ENCODE data around the gene RASAL2. TPM values are rescaled to one million over a fixed set of nuclear protein-coding genes. Genes with fewer than 3 reads are reported as not detected.

RASAL2 gene
- polyA plus RNA-seq, 1 experiment, result 21.4 TPM

GRCh38 chr1:178061620-178062019, 32.3 kb upstream of the RASAL2 start:
- no peaks in the 10 kb centered on the region for H3K27me3 ChIP-seq (ENCODE audit: control insufficient read depth, insufficient read depth, low read length)
- no peak for DNase-seq (ENCODE audit: low read depth, low spot score)
- TF ChIP-seq CTCF (IDR thresholded peaks at IDR 0.05; ENCODE audit: low read depth, low read length), result no peak
- POLR2A ChIA-PET, result no interaction called here
- H3K9me3 ChIP-seq (ENCODE audit: control insufficient read depth, insufficient read depth, low read length), result no peaks in the 10 kb centered on the region
- no peak overlapping the region for H3K4me3 ChIP-seq (ENCODE audit: low read depth, low read length)
- CTCF ChIA-PET, result interaction anchor here (1.3 to 1.6 kb wide), 4 partner anchors 11 to 238 kb away, joined by 3 to 6 read pairs (median 4); partner anchors contain the start of gene RASAL2
- no peak overlapping the region for H3K27ac ChIP-seq (ENCODE audit: low read depth, low read length)

- no peak for DNase-seq (ENCODE audit: low read depth, low spot score)
Measured at GRCh38 chr1:178064191-178064821, 29.6 kb upstream of the RASAL2 start.

GRCh38 chr1:178065250-178065649, 28.7 kb upstream of the RASAL2 start:
- Histone ChIP-seq H3K27me3 (ENCODE audit: control insufficient read depth, insufficient read depth, low read length) (no peaks in the 10 kb centered on the region), H3K27ac (ENCODE audit: low read depth, low read length) (no peak overlapping the region), H3K9me3 (ENCODE audit: control insufficient read depth, insufficient read depth, low read length) (no peaks in the 10 kb centered on the region), H3K4me3 (ENCODE audit: low read depth, low read length) (no peak overlapping the region)
- TF ChIP-seq CTCF (IDR thresholded peaks at IDR 0.05; ENCODE audit: low read depth, low read length), result no peak
- no peak for DNase-seq (ENCODE audit: low read depth, low spot score)
- POLR2A ChIA-PET, result no interaction called here
- CTCF ChIA-PET, result interaction anchor here (2.1 kb wide), 1 partner anchor 33 kb away, joined by 8 read pairs; no protein-coding TSS in a partner anchor

More at GRCh38 chr1:178064191-178064821, 29.6 kb upstream of the RASAL2 start:
- no peak for TF ChIP-seq CTCF (IDR thresholded peaks at IDR 0.05; ENCODE audit: low read depth, low read length)
- CTCF ChIA-PET, result interaction anchor here (0.5 to 2.1 kb wide), 2 partner anchors 18 to 32 kb away, joined by 3 to 8 read pairs; no protein-coding TSS in a partner anchor
- H3K4me3 ChIP-seq (ENCODE audit: low read depth, low read length), result no peak overlapping the region
- H3K27me3 ChIP-seq (ENCODE audit: control insufficient read depth, insufficient read depth, low read length), result no peaks in the 10 kb centered on the region
- H3K9me3 ChIP-seq (ENCODE audit: control insufficient read depth, insufficient read depth, low read length), result no peaks in the 10 kb centered on the region
- POLR2A ChIA-PET, result no interaction called here
- no peak overlapping the region for H3K27ac ChIP-seq (ENCODE audit: low read depth, low read length)

- POLR2A ChIA-PET, result no interaction called here
- Histone ChIP-seq H3K27me3 (ENCODE audit: control insufficient read depth, insufficient read depth, low read length) (no peaks in the 10 kb centered on the region), H3K9me3 (ENCODE audit: control insufficient read depth, insufficient read depth, low read length) (no peaks in the 10 kb centered on the region), H3K27ac (ENCODE audit: low read depth, low read length) (no peak overlapping the region), H3K4me3 (ENCODE audit: low read depth, low read length) (no peak overlapping the region)
- CTCF ChIA-PET, result interaction anchor here (1.4 kb wide), 1 partner anchor 34 kb away, joined by 4 read pairs; no protein-coding TSS in a partner anchor
- no peak for DNase-seq (ENCODE audit: low read depth, low spot score)
- no peak for TF ChIP-seq CTCF (IDR thresholded peaks at IDR 0.05; ENCODE audit: low read depth, low read length)
Measured at GRCh38 chr1:178066296-178066907, 27.5 kb upstream of the RASAL2 start.

All from AG04450 (cell line).